Measurements from ENCODE around the gene ZNF831.

The ZNF831 gene

GRCh38 chr20:59141818-59142581 lies 21.6 kb upstream of the ZNF831 start:
- peak; percentile 36 for DNase-seq

DNA sequence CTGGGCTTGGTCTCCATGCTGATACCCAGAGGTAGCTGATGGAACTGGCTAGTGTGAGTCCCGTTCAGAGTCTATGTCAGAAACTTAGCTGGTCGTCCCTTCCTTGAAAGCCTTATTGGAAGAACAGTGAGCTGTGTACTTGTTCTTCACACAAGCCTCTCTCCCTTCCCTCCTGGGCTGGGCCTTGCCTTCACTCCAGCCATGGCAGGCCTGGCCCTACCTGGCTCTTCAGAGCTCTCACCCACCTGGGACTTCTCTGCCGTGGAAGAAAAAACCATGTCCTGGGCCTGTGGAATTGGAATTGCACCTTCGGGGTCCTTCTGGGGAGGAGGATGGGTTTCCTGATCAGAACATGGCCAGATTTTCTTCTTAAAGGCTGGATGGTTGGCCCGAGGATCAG lies 20.3 kb upstream of the ZNF831 start:
- DNase-seq, result no peak

DNA sequence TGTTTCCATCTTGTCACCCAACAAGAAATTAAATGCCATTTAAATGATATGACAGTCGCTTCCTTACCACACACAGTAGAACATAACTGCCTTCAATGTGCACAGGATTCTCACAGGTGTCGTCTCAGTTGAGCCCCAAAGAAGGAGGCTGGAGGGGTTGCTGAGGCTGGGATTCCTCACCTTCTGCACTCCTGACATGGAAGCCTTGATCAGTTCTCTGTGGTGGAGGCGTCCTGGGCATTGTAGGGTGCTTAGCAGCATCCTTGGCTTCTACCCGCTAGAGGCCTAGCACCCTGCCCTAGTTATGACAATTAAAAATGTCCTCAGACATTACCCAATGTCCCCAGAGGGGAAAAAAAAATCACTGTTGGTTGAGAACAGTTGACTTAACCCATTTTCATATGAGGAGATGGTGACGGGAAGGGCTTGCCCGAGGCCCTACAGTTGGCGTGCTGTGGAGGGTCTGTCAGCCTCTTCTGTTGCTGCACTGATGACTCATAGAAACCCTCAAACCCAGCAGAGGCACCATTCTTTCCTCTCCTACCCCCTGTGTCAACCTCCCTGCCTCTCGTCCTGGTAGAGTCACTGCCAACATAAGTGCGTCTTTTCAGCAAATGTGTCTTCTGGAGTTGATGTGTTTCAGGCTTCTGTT lies 19.3 kb upstream of the ZNF831 start:
- no peak for DNase-seq

DNA sequence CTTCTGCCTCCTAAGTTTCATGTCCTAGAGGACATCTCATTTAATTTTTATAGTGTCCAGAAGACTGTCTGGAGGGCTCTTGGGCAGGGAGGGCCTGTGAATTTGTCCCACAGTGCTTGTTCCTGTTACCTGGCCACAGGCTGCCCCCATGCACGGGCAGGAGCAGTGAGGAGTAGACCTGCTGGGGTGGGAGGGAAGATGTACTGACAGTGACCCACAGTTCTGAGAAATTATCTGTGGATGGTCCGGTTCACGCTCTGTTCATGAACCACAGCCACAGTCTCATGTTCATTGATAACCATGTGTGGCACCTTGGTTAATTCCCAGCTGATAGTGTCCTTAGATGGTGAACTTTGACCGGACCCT lies 18.8 kb upstream of the ZNF831 start:
- no peak for DNase-seq

DNA sequence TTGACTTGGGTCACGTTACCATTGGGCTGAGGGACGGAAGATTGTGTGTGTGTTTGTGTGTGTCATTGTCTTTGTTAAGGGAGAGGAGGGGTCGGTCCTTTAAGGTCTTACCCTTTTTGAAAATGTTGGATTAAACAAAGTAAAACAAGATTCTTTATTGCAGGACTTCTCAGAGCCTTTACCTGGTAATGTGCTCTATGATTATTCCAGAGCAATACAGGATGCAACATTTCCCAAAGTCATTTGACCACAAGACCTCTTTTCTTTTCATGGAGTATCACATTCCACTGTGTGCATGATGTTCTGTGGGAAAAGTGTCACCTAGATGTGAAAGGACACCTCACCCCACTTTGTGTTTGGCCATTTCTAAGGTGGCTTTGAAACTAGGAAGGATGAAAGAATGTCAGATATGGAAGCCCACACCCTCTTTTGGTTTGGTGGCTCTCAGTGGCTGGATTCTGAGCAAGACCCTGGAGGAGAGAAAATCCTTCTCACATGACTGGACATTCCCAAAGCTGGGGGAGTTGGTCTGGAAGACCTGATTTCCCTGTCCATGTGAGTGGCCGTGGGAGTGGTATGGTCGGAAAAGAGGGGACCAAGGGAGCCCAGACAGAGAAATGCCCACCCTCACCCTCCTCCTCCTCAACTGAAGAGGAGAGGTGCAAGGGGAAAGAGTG lies 18.2 kb upstream of the ZNF831 start:
- DNase-seq, result no peak

DNA sequence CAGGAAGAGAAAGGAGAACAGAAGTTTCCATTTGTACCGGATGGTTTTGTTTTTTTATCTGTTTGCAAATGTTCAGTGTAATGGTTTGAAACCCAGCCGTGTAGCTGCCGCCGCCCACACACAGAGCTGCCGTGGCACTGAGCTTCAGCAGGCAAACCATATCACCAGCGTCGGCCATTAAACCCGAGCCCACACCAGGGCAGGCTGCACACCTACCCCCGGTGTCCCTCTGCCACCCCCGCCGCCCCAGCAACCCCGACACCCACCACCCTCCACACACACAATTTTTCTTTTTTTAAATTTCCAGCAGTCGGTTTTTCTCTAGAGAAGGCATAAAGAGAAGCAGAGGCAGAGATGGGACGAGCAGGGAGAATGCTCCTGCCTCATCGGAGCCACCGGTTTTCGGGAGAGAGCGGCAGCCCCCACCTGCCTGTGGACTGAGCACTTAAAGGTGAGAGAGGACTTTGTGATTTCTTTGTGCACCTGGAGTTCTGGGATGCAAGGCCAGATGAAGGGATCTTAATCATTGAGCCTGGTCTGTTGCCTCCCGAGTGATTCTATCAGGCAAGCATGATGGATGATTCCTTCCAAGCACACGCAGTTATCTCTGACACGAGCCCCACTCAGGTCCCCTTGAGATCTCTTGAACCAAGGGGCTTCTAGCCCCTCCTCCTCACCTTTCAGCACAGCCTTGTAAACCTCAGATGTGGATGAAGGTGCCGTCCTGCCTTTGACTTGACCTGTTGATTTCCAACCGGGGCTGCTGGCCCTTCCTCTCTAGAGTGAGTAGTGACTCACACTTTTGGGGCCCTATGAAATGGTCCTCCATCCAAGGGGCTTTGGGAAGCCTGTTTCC lies 17.5 kb upstream of the ZNF831 start:
- DNase-seq, result no peak

DNA sequence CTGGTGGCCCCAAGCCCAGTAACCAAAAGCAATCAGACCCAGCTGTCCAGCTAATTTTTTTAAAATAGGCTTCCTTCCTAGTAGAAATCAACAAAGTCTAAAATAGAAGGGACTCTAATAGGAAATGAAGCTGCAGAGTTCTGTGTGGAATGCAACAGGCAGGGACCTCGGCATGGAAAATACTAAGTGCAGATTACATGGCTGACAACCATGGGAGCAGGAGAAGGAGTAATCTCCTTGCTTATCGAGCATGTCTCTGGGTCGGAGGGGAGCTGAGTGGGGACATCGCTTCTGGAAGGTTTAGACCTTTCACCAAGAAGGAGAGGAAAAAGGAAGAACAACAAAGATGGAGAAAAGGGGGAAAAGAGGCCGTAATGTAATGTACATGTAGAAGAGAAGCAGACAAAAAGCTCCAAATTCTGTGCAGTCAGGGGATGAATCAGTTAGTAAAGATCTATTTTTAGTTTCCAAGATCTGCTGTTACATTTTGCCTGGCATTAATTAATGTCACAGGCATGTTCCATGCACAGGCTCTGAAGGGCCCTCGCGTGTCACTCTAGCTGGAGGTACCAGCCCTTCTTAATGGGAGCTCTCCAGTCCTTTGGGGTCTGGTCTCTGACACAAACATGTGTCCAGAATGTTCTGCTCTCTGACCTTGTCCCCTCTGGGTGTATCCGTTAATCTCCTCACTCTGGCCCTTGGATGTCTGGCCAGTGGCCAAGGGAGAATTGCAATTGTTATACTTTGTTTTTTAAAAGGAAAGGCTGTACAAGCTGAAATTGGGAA lies 16.6 kb upstream of the ZNF831 start:
- no peak for DNase-seq

DNA sequence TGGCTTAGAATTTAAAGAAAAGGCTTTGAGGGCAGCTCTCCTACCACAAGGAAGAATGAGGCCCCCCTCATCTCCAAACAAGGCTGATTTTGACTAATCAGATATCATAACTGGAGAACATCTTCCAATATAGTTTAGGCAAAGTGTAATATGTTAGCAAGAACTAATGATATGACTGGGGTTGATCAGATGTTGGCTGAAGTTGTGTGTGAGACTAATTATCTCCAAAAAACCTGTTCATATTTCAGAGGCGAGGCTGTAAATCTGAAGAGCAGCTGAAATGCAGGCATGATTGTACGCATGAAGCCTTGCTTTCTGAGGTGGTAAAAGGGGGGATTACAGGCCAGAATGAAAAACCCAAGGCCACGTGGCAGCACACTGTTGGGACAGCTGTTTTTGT lies 16.0 kb upstream of the ZNF831 start:
- no peak for DNase-seq

- peak; percentile 89 for DNase-seq
Measured at GRCh38 chr20:59148701-59149493, 14.7 kb upstream of the ZNF831 start.

GRCh38 chr20:59149678-59150504 lies 13.7 kb upstream of the ZNF831 start:
- DNase-seq, result peak; percentile 81

- DNase-seq, result no peak
Measured at GRCh38 chr20:59150821-59151251, 12.8 kb upstream of the ZNF831 start.

- DNase-seq, result no peak
Measured at GRCh38 chr20:59151391-59151790, 12.2 kb upstream of the ZNF831 start.

GRCh38 chr20:59151820-59152219 lies 11.8 kb upstream of the ZNF831 start:
- DNase-seq, result no peak

GRCh38 chr20:59152559-59153354 lies 10.9 kb upstream of the ZNF831 start:
- no peak for DNase-seq

DNA sequence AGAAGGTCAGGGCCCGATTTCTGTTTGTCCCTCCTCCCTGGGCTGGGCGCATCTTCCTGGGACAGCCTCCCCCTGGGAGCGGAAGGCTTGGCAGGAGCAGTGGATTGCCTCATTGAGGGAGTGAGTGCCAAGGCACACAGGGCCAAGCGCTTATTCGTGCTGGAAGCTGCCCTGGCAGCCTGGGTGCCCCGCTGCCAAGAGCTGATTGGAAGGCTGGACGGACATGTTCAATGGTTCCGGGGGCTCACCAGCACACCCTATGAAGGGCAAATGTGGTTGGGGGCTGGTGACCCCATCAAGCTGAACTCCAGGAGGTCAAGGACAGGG lies 10.3 kb upstream of the ZNF831 start:
- no peak for DNase-seq

DNA sequence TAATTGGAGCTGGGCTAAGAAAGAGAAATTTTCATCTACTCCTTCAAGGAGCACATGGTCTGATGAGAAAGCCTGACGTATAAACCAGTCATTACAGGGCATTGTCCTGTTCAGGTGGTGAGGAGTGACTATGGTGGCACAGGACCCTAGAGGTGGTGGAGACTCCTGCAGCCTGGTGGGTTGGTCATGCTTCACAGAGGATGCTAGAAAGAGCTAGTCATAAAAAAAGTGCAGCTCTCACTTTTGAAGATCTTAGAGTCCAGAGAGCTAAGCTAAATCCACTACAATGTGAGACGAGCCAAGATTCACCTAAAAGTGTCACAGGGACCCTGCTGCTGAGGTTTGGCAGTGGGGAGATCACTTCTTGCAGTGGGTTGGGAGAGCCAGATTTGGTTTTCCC lies 9.8 kb upstream of the ZNF831 start:
- no peak for DNase-seq

DNA sequence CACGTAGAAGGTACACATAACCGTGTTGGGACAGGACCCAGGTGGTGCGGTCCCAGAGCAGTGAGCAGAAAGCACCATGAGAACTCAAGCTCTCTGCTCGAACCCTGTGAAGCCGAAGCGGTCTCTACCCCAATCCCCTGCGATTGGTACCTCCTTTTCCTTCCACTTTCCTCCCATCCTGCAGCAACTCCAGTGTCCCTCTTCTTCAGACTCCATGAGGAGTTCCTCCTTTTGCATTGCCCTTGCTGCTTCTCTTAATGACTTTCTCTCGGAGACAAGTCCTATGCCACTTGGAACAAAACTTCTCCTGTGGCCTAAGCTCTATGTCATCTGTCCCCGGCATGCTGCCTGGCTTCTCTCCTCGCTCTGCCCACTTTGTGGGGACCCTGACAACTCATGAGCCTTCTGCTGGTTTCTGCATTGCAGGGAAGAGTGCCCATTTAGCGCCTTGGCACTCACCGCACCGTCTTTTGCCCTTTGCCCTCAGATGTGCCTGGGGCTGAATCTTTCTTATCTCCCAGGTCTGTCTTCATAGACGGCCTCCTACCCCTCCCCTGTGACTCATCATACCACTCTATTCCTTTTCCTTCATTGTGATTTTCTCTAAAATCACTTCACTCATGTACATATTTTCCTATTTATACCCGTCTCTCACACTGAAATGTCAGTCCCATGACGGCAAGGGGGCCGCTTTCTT lies 9.2 kb upstream of the ZNF831 start:
- DNase-seq, result no peak

- no peak for DNase-seq
Measured at GRCh38 chr20:59157064-59157463, 6.6 kb upstream of the ZNF831 start.

DNA sequence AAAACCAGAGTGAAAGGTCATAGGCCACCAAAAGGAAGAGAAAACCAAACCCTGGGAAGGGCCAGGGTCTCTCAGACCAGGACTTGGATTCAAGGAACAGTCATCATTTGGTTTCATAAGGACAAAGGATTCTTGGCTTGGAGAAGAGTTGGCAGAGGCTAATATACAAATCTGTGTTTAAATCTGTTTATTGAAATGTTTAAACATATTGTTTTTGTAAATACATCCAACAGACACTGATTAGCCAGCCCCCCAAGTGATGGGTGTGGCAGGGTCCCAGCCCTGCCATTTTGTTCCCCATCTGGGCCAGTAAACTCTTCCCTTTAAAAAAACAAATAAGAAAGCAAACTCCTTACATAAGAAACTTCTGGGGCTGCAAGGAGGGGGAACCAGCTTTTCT lies 6.1 kb upstream of the ZNF831 start:
- DNase-seq, result no peak

Measured in hematopoietic multipotent progenitor cell treated with erythropoietin and hydrocortisone succinate and interleukin-3 and kit ligand, for 4 days (in vitro differentiated cells).